Measurements from ENCODE around the gene PLEKHA7.

The PLEKHA7 gene

DNA sequence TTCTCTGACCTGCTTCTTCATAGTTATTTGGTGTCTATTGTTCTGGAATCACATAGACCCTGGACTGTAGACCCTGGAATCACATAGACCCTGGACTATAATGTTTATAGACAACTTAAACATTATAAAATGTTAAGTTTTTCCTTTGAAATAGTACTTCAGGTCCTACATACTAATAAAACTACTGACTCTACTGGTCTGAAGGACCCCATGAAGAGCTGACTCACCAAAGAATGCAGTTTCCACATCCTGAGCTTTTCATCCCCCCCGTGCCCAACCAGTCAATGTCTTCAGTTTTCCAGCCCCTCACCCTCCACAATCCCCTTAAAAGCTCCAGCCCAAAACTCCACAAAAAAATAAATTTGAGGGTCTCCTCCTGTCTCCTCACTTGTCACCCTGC lies 6.6 kb upstream of the PLEKHA7 start:
- TF ChIP-seq, protein P1, sequence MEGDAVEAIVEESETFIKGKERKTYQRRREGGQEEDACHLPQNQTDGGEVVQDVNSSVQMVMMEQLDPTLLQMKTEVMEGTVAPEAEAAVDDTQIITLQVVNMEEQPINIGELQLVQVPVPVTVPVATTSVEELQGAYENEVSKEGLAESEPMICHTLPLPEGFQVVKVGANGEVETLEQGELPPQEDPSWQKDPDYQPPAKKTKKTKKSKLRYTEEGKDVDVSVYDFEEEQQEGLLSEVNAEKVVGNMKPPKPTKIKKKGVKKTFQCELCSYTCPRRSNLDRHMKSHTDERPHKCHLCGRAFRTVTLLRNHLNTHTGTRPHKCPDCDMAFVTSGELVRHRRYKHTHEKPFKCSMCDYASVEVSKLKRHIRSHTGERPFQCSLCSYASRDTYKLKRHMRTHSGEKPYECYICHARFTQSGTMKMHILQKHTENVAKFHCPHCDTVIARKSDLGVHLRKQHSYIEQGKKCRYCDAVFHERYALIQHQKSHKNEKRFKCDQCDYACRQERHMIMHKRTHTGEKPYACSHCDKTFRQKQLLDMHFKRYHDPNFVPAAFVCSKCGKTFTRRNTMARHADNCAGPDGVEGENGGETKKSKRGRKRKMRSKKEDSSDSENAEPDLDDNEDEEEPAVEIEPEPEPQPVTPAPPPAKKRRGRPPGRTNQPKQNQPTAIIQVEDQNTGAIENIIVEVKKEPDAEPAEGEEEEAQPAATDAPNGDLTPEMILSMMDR (IDR thresholded peaks at IDR 0.05): no peak

DNA sequence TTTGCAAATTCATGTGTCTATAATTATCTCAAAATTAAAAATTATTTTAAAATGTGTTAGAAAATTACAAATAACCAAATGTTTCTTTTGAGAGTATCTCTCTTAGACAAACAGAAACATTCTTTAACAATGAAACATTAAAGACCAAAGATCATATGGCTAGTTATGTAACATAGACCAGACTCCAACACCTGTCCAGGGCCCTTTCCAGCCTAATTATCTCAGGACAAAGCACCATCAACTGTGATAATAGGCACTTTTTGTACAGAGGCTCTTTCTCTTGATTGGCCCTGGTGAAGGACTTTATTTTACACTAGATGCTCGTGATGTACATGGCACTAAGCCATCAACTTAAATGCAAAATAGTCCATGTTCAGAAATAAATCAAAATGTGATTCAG lies 5.0 kb upstream of the PLEKHA7 start:
- TF ChIP-seq, protein P1 (IDR thresholded peaks at IDR 0.05): no peak

DNA sequence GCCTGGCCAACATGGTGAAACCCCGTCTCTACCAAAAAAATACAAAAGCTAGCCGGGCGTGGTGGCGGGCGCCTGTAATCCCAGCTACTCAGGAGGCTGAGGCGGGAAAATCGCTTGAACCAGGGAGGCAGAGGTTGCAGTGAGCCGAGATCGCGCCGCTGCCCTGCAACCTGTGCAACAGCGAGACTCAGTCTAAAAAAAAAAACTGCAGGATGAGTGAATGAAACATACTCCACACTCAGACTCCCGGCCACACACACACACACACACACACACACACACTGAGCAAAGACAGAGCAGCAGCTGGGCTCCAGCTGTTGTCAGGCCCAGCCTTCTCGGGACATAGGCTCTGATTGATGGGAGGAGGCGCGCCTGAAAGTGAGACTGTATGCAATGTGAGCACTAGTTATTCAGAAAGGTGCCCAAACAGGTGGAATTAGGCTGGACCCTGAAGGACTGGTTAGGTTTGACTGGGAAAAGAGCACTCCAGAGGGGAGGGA lies 1.5 kb upstream of the PLEKHA7 start:
- TF ChIP-seq, protein P1 (IDR thresholded peaks at IDR 0.05): no peak

DNA sequence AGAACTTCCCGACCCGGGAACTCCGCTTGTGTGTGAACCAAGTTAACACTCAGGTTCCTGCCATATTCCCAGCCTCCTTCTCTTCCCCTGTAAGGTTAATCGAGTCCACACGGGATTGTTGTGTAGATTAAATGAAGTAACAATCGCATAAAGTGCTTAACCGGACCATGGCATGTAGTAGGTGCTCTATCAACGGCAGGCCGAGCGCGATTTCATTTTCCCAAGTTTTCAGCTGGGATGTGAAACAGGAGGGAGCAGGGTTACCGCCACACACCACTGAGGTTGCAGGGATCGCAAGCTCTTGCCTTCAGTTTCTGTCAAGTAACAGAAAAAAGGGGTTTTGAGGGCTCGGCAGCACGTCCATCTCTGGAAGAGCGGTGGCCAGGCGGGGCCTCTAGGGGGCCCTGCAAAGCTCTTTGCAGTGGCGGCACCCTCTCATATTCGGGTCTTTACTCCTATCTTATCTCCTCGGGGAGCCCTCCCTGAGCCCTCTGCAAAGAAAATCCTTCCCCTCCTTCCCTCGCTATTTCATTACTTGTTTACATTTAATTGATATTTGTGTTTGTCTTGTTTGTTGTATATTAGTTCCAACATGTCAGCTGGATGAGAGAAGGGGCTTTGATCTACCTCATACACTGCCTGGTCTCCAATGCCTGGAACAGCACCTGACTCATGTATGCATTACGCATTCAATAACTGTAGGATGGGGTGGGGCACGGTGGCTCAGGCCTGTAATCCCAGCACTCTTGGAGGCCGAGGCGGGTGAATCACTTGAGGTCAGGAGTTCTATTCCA lies 816 bp upstream of the PLEKHA7 start:
- TF ChIP-seq, protein P1 (IDR thresholded peaks at IDR 0.05): peak; percentile 50

DNA sequence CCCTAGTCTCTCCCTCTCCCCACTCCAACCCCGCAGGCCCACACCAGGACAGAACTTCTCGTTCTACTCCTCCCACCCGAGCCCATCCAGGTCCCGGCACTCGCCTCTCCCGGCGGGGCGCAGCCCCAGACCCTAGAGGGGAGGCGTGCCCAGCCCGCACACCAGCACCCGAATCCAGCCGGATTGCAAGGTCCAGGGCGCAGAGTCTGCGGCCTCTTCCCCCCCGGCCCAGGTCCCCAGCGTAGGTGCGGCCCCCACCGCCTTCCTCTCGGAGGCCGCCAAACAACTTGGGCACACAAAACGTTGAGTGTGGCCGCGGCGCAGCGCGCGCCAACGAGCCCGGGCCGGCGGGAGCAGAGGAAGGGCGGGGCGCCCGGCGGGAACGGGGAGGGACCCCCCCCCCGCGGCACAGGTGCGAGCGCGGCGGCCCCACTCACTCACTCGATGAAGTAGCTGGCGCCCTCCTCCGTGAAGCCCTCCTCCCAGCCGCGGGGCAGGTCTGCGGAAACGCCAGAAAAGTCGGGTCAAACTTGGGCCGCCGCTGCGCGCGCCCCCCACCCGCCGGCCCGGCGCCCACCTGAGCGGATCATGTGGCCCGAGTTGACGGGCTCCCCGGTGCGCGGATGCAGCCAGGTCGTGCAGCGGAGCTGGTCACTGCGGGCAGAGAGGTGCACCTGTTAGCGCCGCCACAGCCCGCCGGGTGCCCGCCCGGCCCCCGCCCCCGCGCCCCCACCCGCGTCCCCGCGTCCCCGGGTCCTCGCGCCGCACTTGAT lies 480 bp downstream of the PLEKHA7 start:
- TF ChIP-seq, protein P1 (IDR thresholded peaks at IDR 0.05): no peak

DNA sequence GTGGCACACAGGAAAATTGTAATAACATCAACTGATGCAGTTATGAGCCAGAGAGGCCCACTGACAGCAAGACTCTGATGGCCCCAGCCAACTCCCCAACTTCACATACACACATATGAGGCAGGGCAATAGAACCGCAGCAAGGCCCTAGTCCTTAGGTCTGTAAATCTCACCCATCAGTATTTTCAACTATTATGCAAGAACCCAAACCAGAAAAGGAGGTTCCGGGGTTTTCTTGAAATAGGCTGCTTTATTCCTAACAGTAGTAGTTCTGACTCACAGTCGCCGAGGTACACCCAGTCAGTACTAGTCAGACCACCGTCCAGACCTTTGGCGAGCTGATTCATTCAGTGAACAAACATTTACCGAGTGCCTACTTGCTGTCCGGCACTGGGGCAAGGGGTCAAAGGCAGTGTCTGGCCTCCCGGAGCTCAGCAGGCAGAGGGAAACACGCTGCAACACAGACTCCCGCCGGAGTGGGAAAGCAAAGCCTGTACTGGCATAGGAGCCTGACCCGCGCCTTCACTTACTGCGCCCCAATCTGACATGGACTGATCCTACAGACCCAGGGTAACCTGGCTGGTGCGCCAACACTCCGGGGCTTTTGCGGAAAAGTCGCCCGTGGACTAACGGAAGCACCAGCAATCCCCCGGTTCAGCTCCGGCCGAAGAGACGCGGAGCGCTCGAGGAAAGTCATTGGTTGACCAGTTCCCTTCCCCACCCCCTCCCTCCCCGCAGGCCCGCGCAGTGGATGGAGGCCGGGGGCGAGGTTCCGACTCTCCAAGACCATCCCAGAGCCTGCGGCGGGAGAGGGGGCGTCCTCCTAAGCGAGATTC lies 1.3 kb downstream of the PLEKHA7 start:
- TF ChIP-seq, protein P1 (IDR thresholded peaks at IDR 0.05): no peak

DNA sequence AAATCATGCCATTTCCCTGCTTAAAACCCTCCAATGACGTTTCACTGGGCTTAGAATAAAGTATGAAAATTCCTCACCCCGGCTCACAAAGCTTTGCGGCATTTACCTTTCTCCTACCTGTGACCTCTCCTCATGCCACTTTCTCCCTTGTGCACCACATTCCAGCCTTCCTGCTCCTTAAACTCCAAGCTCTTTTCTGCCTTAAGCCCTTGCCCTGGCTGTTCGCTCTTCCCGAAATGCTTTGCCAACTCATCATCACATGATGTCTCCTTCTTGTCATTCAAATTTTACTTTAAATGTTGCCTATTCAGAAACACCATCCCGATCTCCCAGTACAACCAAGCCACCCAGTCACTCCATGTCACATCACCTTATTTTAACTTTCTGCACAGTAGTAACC lies 2.0 kb downstream of the PLEKHA7 start:
- TF ChIP-seq, protein P1 (IDR thresholded peaks at IDR 0.05): no peak

All from LNCAP (cell line).